ENCODE measurements around the gene CRISPLD2. TPM values are rescaled to one million over a fixed set of nuclear protein-coding genes. Genes with fewer than 3 reads are reported as not detected.
A peak's percentile ranks its signal among the peaks of the same experiment; 100 is the strongest.

The CRISPLD2 gene
- total RNA-seq, 4 donors from 2014 or later, result 54.9 to 109 (median 63.4) TPM

DNA sequence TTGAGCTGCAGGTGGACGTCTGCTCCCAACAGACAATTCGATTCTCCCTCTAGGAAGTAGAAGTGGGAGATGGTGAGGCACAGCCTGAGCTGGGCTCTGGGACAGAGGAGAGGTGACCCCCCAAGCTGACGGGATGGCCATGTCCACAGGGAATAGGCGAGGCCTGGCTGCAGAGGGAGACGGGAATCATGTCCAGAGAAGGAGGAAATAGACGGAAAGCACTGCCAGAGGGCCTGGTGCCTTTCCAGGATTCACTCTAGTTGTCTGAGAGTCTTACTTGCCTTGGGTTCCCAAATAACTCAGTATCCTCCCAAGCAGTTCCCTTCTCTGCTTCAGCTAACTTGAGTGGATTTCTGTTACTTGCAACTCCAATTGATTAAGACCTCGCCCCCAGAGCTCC, 4.3 kb upstream of the CRISPLD2 start:
- DNase-seq (ENCODE audit: low spot score in 2 of 2), result no peak
- Histone ChIP-seq H3K27ac (no peak overlapping the region), H3K4me1 (peaks cover 16% of the 10 kb centered on the region), H3K9me3 (no peaks in the 10 kb centered on the region), H3K36me3 (no peaks in the 10 kb centered on the region), H3K4me3 (no peak overlapping the region), H3K27me3 (no peaks in the 10 kb centered on the region)
- TF ChIP-seq POLR2AphosphoS5 (IDR thresholded peaks at IDR 0.05) (no peak), CTCF (IDR thresholded peaks at IDR 0.05) (no peak), POLR2A (IDR thresholded peaks at IDR 0.05) (no peak), EP300 (IDR thresholded peaks at IDR 0.05) (no peak)
- 57% methylated on average over 7 of the region's 7 CpGs for WGBS

DNA sequence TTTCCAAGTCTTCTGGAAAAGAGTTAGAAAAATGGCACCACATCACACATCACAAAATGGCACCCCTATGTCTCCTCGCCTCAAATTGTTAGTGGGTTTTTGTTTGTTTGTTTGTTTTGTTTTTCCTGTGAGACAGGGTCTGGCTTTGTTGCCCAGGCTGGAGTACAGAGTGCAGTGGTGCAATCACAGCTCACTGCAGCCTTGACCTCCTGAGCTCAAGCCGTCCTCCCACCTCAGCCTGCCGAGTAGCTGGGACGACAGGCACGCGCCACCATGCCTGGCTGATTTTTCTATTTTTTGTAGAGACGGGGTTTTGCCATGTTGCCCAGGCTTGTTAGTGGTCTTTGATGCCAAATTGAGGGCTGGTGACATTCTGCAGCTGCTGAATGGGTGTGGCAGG, 3.8 kb upstream of the CRISPLD2 start:
- H3K4me3 ChIP-seq, result no peak overlapping the region
- H3K4me1 ChIP-seq, result peaks cover 22% of the 10 kb centered on the region
- no peak for DNase-seq (ENCODE audit: low spot score in 2 of 2)
- H3K36me3 ChIP-seq, result no peaks in the 10 kb centered on the region
- WGBS, result 88% methylated on average over 7 of the region's 7 CpGs
- no peaks in the 10 kb centered on the region for H3K27me3 ChIP-seq
- no peak overlapping the region for H3K27ac ChIP-seq
- H3K9me3 ChIP-seq, result no peaks in the 10 kb centered on the region
- TF ChIP-seq POLR2A (IDR thresholded peaks at IDR 0.05), result no peak
- TF ChIP-seq POLR2AphosphoS5 (IDR thresholded peaks at IDR 0.05), result no peak
- TF ChIP-seq CTCF (IDR thresholded peaks at IDR 0.05), result no peak
- TF ChIP-seq EP300 (IDR thresholded peaks at IDR 0.05), result no peak

- 80% methylated on average over 10 of the region's 10 CpGs for WGBS
- TF ChIP-seq POLR2AphosphoS5 (IDR thresholded peaks at IDR 0.05) (no peak), POLR2A (IDR thresholded peaks at IDR 0.05) (no peak), EP300 (IDR thresholded peaks at IDR 0.05) (no peak), CTCF (IDR thresholded peaks at IDR 0.05) (no peak)
- no peaks in the 10 kb centered on the region for H3K9me3 ChIP-seq
- no peak for DNase-seq (ENCODE audit: low spot score in 2 of 2)
- no peak overlapping the region for H3K4me3 ChIP-seq
- no peaks in the 10 kb centered on the region for H3K36me3 ChIP-seq
- peak overlapping the region; percentile 48 for H3K27ac ChIP-seq
- no peaks in the 10 kb centered on the region for H3K27me3 ChIP-seq
- H3K4me1 ChIP-seq, result peaks cover 26% of the 10 kb centered on the region
Observed at GRCh38 chr16:84816485-84816884, 3.3 kb upstream of the CRISPLD2 start.

DNA sequence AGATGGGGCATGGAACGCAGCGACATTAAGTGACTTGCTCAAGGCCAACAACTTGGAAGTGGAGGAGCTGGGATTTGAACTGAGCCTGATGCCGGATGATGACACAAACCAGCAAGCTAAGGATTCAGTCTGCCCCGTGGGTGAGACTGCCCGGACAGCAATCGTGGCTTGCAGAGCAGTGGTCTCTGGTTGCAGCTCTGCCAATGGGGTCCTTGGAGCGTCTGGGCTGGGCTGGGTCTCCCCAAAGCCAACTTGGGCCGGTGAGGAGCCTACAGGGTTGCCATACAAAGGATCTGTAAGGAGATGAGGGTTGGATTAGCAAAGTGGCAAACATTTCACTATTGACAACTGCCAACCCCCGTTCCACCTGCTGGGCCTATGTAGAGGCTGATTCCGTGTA, 2.6 kb upstream of the CRISPLD2 start:
- no peaks in the 10 kb centered on the region for H3K27me3 ChIP-seq
- no peak overlapping the region for H3K27ac ChIP-seq
- 88% methylated on average over 8 of the region's 10 CpGs for WGBS
- no peaks in the 10 kb centered on the region for H3K36me3 ChIP-seq
- no peak for TF ChIP-seq CTCF (IDR thresholded peaks at IDR 0.05)
- TF ChIP-seq POLR2A (IDR thresholded peaks at IDR 0.05), result no peak
- no peak for TF ChIP-seq POLR2AphosphoS5 (IDR thresholded peaks at IDR 0.05)
- no peak for TF ChIP-seq EP300 (IDR thresholded peaks at IDR 0.05)
- H3K4me3 ChIP-seq, result no peak overlapping the region
- DNase-seq (ENCODE audit: low spot score in 2 of 2), result no peak
- peaks cover 30% of the 10 kb centered on the region for H3K4me1 ChIP-seq
- H3K9me3 ChIP-seq, result no peaks in the 10 kb centered on the region

DNA sequence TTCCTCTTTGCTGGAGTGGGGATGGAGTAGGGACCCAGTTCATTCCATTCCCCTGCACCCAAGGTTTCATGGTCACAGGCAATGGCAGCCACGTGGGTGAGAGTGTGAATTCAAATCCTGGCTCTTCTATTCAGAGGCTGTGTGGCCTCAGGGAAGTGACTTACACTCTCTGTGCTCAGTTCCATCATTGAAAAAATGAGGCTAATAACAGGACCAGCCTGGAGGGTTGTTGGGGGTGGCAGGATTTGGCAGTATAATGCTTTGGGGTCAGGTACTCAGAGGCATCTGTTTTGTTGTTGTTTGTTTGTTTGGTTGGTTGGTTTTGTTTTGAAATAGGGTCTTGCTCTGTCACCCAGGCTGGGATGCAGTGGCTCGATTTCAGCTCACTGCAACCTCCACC, 2.2 kb upstream of the CRISPLD2 start:
- Histone ChIP-seq H3K27me3 (no peaks in the 10 kb centered on the region), H3K4me1 (peaks cover 32% of the 10 kb centered on the region), H3K36me3 (no peaks in the 10 kb centered on the region), H3K4me3 (no peak overlapping the region), H3K9me3 (no peaks in the 10 kb centered on the region), H3K27ac (no peak overlapping the region)
- 85% methylated on average over 1 of the region's 2 CpGs for WGBS
- DNase-seq (ENCODE audit: low spot score in 2 of 2), result no peak
- no peak for TF ChIP-seq EP300 (IDR thresholded peaks at IDR 0.05)
- no peak for TF ChIP-seq POLR2A (IDR thresholded peaks at IDR 0.05)
- no peak for TF ChIP-seq CTCF (IDR thresholded peaks at IDR 0.05)
- no peak for TF ChIP-seq POLR2AphosphoS5 (IDR thresholded peaks at IDR 0.05)

Data from suprapubic skin (tissue), 4 donors.